Epithelial cell of proximal tubule (primary cell): ENCODE results near the gene IRS1. TPM values are rescaled to one million over a fixed set of nuclear protein-coding genes. Genes with fewer than 3 reads are reported as not detected.

Experiments
- DNase-seq: peaks from one replicate; pipeline ENCODE4 v3.0.0-alpha.2; 2011; ENCODE audit warnings: low read depth
- H3K4me3 ChIP-seq: 2 replicates; pipeline ENCODE4 v1.5.1; 2011; ENCODE audit warnings: low read depth, mild to moderate bottlenecking, low read length
- CTCF ChIP-seq: conservative IDR thresholded peaks from 2 replicates; pipeline ENCODE4 v1.5.1; 2012; ENCODE audit warnings: low read depth, mild to moderate bottlenecking, low read length
- total RNA-seq: library from RNA; depleted of rRNA; stranded (reverse); fragments of >200 nt; gene quantifications from 2 replicates; pipeline ENCODE4 v1.2.3, GENCODE V29; 2015

The IRS1 gene
- total RNA-seq, 1 donor from 2014 or later: 13.0 TPM

GRCh38 chr2:226705133-226705886 is 94.3 kb downstream of the IRS1 start:
- DNase-seq: no peak
- no peak overlapping the region for H3K4me3 ChIP-seq

GRCh38 chr2:226703514-226703913 is 96.1 kb downstream of the IRS1 start:
- TF ChIP-seq CTCF: no peak
- no peak overlapping the region for H3K4me3 ChIP-seq
- no peak for DNase-seq

More at GRCh38 chr2:226705133-226705886, 94.3 kb downstream of the IRS1 start:
- TF ChIP-seq CTCF: no peak

DNA sequence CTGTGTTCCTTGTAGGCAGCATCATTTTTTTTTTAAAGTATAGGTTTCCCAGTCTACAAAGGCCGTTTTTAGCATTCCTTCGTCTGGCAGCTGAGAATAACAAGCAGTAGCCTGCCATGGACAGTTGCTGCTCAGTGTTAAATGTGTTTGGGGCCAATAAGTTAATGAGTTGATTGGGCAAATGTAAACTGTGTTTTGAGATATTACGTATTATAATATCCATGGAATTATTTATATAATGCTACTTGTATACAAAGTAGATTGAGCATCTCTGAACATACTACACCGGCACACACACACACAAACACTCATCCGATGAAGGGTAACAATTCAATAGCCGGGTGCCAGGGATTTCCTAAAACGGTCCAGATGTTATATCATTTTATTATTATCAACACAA is 97.2 kb downstream of the IRS1 start:
- no peak overlapping the region for H3K4me3 ChIP-seq
- no peak for TF ChIP-seq CTCF
- no peak for DNase-seq

DNA sequence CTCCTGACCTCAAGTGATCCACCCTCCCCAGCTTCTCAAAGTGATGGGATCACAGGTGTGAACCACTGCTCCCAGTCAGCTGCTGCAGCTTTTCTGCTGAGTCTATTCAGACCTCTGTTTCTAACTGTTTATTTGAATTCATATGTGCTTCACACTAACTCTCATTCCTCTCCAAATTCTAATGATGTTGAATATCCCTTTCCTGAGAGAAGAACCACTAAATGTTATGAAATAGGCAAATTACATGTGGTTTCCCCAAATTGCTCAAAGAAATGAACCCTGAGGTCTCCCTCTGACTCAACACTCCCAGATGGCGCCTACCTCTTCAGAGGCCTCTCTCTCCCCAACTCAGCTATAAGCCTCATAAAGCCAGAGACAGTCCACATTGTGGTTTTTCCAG is 98.6 kb downstream of the IRS1 start:
- no peak for TF ChIP-seq CTCF
- no peak for DNase-seq
- no peak overlapping the region for H3K4me3 ChIP-seq

DNA sequence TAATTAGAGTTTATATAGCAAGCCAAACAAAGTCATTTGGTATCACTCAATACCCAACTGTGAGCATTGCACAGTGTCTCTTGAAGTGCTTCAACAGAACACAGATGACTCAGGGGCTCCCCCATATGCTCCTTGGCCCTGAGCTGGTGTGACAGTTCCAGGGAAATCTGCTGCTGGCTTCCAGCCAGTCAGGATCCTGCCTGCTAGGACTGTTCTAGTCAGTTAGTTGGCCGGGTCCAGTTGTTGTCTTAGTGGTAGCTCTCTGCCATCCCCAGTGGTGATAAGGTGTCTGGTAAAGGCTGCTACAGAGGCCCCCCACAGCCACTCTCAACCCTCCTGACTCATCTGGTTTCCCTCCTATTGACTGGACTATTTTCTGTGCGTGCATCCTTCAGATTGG is 100.3 kb downstream of the IRS1 start:
- no peak for DNase-seq
- no peak overlapping the region for H3K4me3 ChIP-seq
- no peak for TF ChIP-seq CTCF

- H3K4me3 ChIP-seq: no peak overlapping the region
- no peak for DNase-seq
- TF ChIP-seq CTCF: no peak
Measured at GRCh38 chr2:226698671-226699070, 100.9 kb downstream of the IRS1 start.
